ENCODE data around the gene SHFL. TPM values are rescaled to one million over a fixed set of nuclear protein-coding genes. Genes with fewer than 3 reads are reported as not detected.

The SHFL gene
- total and polyA plus RNA-seq, 2 of the 8 experiments (the other 6 are each of a cell fraction or from before 2014, with no cell fraction given) = 25.3 to 37.1 TPM

- no peak for TF ChIP-seq CHD7 (IDR thresholded peaks at IDR 0.05; ENCODE audit: insufficient replicate concordance, low read length)
- TF ChIP-seq FOSL1 (IDR thresholded peaks at IDR 0.05; ENCODE audit: insufficient read depth, low read depth, low read length) = no peak
- no peak for TF ChIP-seq CBX8 (IDR thresholded peaks at IDR 0.05; ENCODE audit: borderline replicate concordance, low read depth, low read length)
- no peak for TF ChIP-seq EZH2 (IDR thresholded peaks at IDR 0.05; ENCODE audit: low read depth, low read length, severe bottlenecking)
- TF ChIP-seq BACH1 (IDR thresholded peaks at IDR 0.05; ENCODE audit: low read length) = no peak
- TF ChIP-seq POLR2AphosphoS5 (IDR thresholded peaks at IDR 0.05; ENCODE audit: low read depth, low read length) = no peak
- no peak for TF ChIP-seq GABPA (IDR thresholded peaks at IDR 0.05; ENCODE audit: borderline replicate concordance, insufficient read depth, low read length)
- no peak for TF ChIP-seq RNF2 (IDR thresholded peaks at IDR 0.05; ENCODE audit: borderline replicate concordance, low read depth, low read length, missing control alignments, poor library complexity, severe bottlenecking)
- TF ChIP-seq YY1 (IDR thresholded peaks at IDR 0.05; ENCODE audit: low read depth, low read length) = no peak
- TF ChIP-seq HDAC6 (IDR thresholded peaks at IDR 0.05; ENCODE audit: low read depth, low read length) = no peak
- TF ChIP-seq SAP30 (IDR thresholded peaks at IDR 0.05; ENCODE audit: insufficient read depth, insufficient replicate concordance, low read length) = no peak
Observed at GRCh38 chr19:10068205-10068604, 17.9 kb upstream of the SHFL start (continued).
